GM12874 (cell line): ENCODE measurements around the gene DCAF4.

Source experiments
- TF ChIP-seq, protein P1 (sequence below): IDR thresholded peaks from 2 replicates; pipeline ENCODE4 v1.5.1; 2011; ENCODE audit warnings: low read depth, mild to moderate bottlenecking, control low read depth, low read length, moderate library complexity; ENCODE audit not compliant: insufficient read depth

DCAF4 gene

DNA sequence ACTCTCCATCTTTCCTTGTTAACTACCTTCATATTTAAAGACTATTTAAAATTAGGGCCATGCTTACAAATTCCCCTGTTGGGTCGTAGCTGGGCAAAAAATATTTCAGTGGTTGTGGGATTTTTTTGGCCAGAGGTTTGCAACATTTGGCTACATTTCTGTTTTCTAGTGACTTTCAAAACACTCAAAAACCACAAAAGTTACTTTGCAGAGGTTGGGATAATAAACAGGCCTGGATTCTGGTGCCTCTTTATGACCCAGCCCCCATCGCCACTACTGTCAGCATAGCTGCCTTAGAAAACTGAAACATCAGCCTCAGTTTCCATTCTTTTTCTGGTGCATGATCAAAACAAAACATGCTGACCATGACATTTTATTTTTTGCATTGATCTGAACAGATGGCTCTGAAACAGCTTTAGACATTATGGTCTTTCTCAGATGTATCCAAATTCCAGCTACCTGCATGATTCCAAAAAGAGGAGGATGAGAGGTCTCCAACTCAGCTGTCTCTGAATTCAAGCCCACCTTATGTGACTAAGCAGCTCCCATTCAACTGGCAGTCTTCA lies 37.5 kb upstream of the DCAF4 start:
- TF ChIP-seq, protein P1, sequence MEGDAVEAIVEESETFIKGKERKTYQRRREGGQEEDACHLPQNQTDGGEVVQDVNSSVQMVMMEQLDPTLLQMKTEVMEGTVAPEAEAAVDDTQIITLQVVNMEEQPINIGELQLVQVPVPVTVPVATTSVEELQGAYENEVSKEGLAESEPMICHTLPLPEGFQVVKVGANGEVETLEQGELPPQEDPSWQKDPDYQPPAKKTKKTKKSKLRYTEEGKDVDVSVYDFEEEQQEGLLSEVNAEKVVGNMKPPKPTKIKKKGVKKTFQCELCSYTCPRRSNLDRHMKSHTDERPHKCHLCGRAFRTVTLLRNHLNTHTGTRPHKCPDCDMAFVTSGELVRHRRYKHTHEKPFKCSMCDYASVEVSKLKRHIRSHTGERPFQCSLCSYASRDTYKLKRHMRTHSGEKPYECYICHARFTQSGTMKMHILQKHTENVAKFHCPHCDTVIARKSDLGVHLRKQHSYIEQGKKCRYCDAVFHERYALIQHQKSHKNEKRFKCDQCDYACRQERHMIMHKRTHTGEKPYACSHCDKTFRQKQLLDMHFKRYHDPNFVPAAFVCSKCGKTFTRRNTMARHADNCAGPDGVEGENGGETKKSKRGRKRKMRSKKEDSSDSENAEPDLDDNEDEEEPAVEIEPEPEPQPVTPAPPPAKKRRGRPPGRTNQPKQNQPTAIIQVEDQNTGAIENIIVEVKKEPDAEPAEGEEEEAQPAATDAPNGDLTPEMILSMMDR, result no peak

DNA sequence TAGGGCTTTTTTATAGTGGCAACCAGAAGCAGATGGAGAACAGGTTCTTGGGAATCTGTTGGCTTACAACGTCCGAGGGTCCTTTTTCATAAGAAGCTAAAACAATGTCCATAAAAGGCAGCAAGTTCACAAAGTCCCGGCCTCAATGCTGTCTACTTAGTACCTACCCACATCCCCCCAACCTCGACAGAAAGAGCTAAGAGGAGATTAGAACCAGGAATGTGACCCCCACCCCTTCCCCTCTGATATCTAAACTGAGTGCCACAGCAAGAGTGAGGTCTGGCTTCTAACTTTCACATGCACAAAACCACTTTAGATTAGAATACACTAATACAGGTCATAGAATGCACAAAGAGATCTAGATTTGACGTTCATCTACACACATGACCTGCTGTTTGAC lies 36.9 kb upstream of the DCAF4 start:
- TF ChIP-seq, protein P1, result no peak

DNA sequence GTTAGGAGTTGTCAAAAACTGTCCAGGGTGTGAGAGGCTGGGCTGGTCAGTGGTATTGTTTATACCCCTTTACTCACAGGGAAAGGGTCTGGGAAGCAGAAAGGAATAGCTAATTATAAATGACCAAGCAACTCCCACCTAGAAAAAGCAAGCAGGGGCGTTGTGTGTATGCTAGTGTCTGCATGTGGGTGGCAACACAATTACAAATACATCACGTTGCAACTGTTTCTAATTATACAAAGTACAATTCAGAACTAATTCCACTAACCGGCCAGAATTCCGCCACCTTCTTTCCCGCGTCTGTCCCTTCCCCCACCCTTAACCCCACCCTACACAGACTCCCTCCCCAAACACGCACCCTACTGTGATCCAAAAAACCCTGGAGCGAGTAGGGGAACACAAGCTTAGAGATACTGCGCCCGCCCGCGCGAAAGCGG lies 34.6 kb upstream of the DCAF4 start:
- TF ChIP-seq, protein P1, result no peak

DNA sequence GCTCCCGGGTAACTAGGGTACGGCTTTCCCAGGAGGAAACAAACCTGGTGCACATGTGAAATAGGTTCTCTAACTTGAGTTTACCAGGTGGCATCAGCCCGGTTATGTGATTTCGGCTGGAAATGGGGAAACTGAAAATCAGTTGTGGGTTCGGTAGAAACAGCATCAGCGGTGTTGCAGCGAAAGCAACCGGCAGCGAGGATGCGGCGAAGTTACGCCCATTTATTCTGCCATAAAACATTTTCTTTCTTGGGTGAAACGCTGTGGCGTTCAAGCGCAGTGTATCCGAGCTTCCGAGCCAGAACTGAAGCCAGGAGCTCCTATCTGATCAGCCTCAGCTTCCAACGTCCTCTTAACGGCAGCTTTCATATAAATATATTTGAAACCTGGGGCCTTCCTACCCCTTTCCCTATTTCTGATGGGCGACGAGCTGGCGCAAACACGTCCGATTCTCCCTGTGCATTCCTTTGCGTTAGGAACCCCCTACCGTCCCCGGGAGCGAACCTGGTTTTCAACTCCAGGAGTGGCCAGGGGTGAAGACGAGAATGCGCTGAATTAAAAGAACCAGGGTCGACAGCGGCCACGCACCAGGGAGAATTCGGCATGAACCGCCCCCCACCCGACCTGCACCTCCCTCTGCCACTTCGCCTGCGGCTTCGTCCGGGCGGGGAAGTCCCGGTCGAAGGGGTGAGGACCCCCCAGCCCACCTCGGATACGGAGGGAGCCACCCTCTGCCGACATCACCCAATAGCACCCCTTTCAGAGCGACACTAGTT lies 34.0 kb upstream of the DCAF4 start:
- TF ChIP-seq, protein P1, result no peak

DNA sequence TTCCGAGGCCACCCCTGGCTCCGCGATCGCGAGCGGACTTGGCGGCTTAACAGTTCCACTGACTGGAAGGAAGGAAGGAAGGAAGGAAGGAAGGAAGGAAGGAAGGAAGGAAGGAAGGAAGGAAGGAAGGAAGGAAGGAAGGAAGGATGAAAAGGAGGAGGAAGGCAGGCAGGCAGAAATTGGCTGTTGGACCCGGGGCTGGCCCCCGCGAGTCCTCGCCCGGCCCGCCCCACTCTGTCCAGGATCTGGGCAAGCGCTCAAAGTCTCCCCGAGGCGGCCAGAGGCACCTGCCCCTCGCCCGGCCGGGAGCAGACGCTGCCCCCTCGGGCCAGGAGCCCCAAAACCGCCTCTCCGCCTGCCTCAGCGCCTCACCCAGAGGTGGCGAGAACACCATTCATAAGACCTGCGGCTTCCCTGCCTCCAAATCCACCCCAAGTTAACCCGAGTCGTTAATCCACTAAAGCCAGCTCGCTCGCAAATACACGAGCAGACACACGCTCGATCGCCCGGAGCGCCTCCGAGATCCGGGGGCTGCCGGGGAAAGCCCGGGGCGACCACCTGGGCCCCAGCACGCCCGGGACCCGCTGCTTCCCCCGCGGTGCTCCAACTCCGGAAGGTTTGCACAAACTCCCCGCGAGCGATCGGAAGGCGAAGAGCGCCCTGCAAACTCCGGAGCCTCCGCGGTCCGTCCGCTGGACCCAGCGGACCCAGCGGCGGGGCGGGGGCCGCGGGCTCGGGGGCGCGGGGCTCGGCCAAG lies 33.2 kb upstream of the DCAF4 start:
- TF ChIP-seq, protein P1, result no peak

DNA sequence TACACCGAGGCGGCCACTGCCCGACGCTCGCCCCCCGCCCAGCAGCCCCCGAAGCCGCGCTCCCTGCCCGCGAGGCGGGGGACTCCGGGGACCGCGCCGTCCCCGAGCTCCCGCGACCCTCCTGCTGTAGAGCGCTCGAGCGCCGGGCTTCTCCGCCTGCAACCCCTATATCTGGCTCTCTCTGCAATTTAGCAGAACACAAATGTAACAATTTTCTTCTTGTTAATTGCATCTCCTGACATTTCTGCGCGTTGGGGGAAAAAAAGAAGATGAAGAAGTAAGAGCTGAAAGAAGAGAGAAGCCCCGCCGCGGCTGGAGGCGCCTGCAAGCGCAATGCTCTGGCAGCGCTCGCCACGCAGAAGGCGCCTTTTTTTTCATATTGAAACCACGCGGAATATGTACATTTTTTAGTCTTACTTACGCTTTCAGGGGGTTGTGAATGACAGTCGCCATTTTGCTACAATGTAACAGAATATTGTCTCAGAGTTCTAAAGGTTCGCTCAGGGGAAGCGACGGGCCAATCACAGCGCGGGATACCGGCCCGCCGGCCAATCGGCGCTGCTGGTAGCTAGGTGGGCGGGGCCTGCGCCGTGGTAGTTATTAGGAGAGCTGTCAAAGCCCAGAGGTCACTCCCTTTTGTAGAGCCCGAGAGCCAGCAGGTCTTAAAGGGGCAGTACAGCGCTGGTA lies 32.5 kb upstream of the DCAF4 start, which contains the start of gene DPF3:
TSS of gene DPF3 (minus strand) at position 466 of the 687 bp plus-strand sequence. CDS start at position 453, 13 bp downstream.
- TF ChIP-seq, protein P1, result no peak

DNA sequence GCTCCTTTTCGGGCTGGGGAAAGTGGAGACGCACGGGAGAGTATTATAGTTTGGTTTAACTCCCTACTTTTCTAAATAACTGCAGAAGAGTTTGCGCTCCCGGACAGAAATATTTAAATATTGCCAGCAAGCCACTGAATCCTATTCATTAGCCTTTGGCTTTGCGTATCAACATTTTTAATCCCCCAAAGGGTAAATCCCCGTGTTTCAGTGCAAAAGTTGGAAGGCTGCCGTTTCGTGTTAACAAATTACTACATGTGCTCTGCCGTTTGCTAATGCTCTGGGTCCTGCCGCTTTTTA lies 32.0 kb upstream of the DCAF4 start:
- TF ChIP-seq, protein P1, result no peak
